HG02678 (cell line): ENCODE results near the gene CIDEC.
"Not testable (repeated sequence)": the region's sequence is repeated elsewhere in the genome, so short reads cannot be mapped to it uniquely, and the experiment has no call there.

Experiments
- ATAC-seq: cut with Tn5 transposase; IDR thresholded peaks from one replicate; pipeline ENCODE4 v1.9.1; 2021; ENCODE audit warnings: mild to moderate bottlenecking, moderate library complexity; ENCODE audit not compliant: unreplicated experiment

Gene CIDEC

GRCh38 chr3:9881441-9881840, 1.4 kb upstream of the CIDEC start:
- ATAC-seq = no peak

GRCh38 chr3:9878700-9879099, 1.4 kb downstream of the CIDEC start:
- ATAC-seq = no peak

GRCh38 chr3:9876991-9877390, 3.1 kb downstream of the CIDEC start:
- no peak for ATAC-seq

- not testable (repeated sequence) for ATAC-seq
Measured at GRCh38 chr3:9876255-9876654, 3.8 kb downstream of the CIDEC start.

- no peak for ATAC-seq
Measured at GRCh38 chr3:9875448-9875847, 4.6 kb downstream of the CIDEC start.

GRCh38 chr3:9872067-9872466, 8.0 kb downstream of the CIDEC start:
- not testable (repeated sequence) for ATAC-seq

GRCh38 chr3:9870978-9871377, 9.1 kb downstream of the CIDEC start:
- no peak for ATAC-seq

GRCh38 chr3:9869955-9870354, 10.1 kb downstream of the CIDEC start:
- no peak for ATAC-seq

- no peak for ATAC-seq
Measured at GRCh38 chr3:9867106-9867505, 12.9 kb downstream of the CIDEC start.

- no peak for ATAC-seq
Measured at GRCh38 chr3:9866639-9867038, 13.4 kb downstream of the CIDEC start.

- not testable (repeated sequence) for ATAC-seq
Measured at GRCh38 chr3:9865125-9865637, 14.9 kb downstream of the CIDEC start.

- ATAC-seq = no peak
Measured at GRCh38 chr3:9864200-9864927, 15.7 kb downstream of the CIDEC start.

GRCh38 chr3:9863058-9863772, 16.8 kb downstream of the CIDEC start:
- no peak for ATAC-seq

GRCh38 chr3:9862391-9863057, 17.5 kb downstream of the CIDEC start:
- no peak for ATAC-seq

- ATAC-seq = no peak
Measured at GRCh38 chr3:9861626-9862130, 18.4 kb downstream of the CIDEC start.

GRCh38 chr3:9861201-9861600, 18.9 kb downstream of the CIDEC start:
- no peak for ATAC-seq

GRCh38 chr3:9859530-9860025, 20.5 kb downstream of the CIDEC start:
- ATAC-seq = no peak

GRCh38 chr3:9855594-9855993, 24.5 kb downstream of the CIDEC start:
- ATAC-seq = no peak

GRCh38 chr3:9854291-9854940, 25.6 kb downstream of the CIDEC start:
- ATAC-seq = not testable (repeated sequence)

- ATAC-seq = no peak
Measured at GRCh38 chr3:9852528-9852927, 27.5 kb downstream of the CIDEC start.

GRCh38 chr3:9851926-9852325, 28.1 kb downstream of the CIDEC start:
- ATAC-seq = not testable (repeated sequence)
